GM18909 (cell line): Measurements from ENCODE around the gene ULBP2.
"Not testable (repeated sequence)": the region's sequence is repeated elsewhere in the genome, so short reads cannot be mapped to it uniquely, and the experiment has no call there.

ENCODE experiments used
- ATAC-seq: cut with Tn5 transposase; IDR thresholded peaks from one replicate; pipeline ENCODE4 v1.9.1; 2021; ENCODE audit warnings: mild to moderate bottlenecking; ENCODE audit not compliant: unreplicated experiment, poor library complexity

The ULBP2 gene

GRCh38 chr6:149964308-149965193, 22.7 kb downstream of the ULBP2 start:
- no peak for ATAC-seq

GRCh38 chr6:149965194-149966020, 23.6 kb downstream of the ULBP2 start:
- no peak for ATAC-seq

GRCh38 chr6:149966319-149966718, 24.5 kb downstream of the ULBP2 start:
- not testable (repeated sequence) for ATAC-seq

GRCh38 chr6:149967591-149967990, 25.8 kb downstream of the ULBP2 start:
- no peak for ATAC-seq

- not testable (repeated sequence) for ATAC-seq
These were observed 26.2 kb downstream of the ULBP2 start for GRCh38 chr6:149967999-149968398.

- not testable (repeated sequence) for ATAC-seq
These were observed 27.1 kb downstream of the ULBP2 start for GRCh38 chr6:149968909-149969308.

- no peak for ATAC-seq
These were observed 27.8 kb downstream of the ULBP2 start for GRCh38 chr6:149969635-149970034.

- ATAC-seq: not testable (repeated sequence)
These were observed 32.6 kb downstream of the ULBP2 start for GRCh38 chr6:149974394-149974793.

- ATAC-seq: no peak
These were observed 33.0 kb downstream of the ULBP2 start for GRCh38 chr6:149974825-149975224.

- no peak for ATAC-seq
These were observed 33.6 kb downstream of the ULBP2 start for GRCh38 chr6:149975400-149975799.

GRCh38 chr6:149977221-149977620, 35.4 kb downstream of the ULBP2 start:
- no peak for ATAC-seq

- no peak for ATAC-seq
These were observed 36.8 kb downstream of the ULBP2 start for GRCh38 chr6:149978610-149979009.

GRCh38 chr6:149979293-149979692, 37.5 kb downstream of the ULBP2 start:
- no peak for ATAC-seq

GRCh38 chr6:149983145-149983544, 41.3 kb downstream of the ULBP2 start:
- no peak for ATAC-seq

- ATAC-seq: no peak
These were observed 43.0 kb downstream of the ULBP2 start for GRCh38 chr6:149984773-149985172.

- ATAC-seq: no peak
These were observed 43.7 kb downstream of the ULBP2 start for GRCh38 chr6:149985481-149985937.

- no peak for ATAC-seq
These were observed 45.8 kb downstream of the ULBP2 start for GRCh38 chr6:149987602-149988107.

GRCh38 chr6:149988550-149989346, 46.9 kb downstream of the ULBP2 start:
- ATAC-seq: no peak

- ATAC-seq: no peak
These were observed 48.4 kb downstream of the ULBP2 start for GRCh38 chr6:149990212-149990660.
